NCI-H1930 (cell line): Measurements from ENCODE around the gene MARVELD1.

ENCODE experiments used
- DNase-seq, 2 experiments: peaks; one replicate each; lab custom pipeline; 2025; lab: John Stamatoyannopoulos, UW

Gene MARVELD1

DNA sequence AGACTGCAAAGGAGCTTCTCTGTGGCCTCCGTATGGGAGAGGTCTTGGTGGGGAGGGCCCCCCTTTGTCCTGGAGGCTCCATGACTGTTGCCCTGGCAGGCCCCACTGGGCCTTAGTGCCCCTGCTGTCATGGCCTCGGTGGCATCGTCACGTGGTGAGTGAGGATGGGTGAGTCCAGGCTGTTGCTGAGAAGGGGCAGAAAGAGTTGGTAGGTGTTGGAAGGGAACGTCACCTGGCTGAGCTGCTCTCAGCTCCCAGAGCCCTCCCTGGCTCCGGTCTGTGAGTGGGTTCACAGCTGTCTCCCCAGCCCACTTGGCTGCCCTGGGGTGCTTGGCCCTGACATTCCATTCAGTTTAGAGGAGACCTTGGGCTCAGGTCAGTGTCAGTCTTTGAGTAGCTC, 42.2 kb downstream of the MARVELD1 start:
- DNase-seq: no peak

DNA sequence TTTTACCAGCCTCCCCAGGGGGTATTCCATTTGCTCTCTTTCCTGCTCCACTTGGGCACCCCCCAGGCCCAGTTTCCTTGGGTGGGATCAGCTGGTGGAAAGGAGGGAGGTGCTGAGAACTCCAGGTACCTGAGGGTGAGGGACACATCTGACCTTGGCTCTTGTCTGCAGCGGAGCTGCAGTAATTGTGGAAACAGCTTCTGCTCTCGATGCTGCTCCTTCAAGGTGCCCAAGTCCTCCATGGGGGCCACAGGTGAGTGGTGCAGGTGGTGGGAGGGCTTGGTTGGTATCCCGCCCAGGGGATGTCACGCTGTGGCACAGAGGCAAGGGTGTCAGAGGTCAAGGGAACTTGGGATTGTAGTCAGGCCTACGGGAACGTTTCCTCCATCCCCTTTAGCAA, 43.9 kb downstream of the MARVELD1 start:
- DNase-seq: no peak

DNA sequence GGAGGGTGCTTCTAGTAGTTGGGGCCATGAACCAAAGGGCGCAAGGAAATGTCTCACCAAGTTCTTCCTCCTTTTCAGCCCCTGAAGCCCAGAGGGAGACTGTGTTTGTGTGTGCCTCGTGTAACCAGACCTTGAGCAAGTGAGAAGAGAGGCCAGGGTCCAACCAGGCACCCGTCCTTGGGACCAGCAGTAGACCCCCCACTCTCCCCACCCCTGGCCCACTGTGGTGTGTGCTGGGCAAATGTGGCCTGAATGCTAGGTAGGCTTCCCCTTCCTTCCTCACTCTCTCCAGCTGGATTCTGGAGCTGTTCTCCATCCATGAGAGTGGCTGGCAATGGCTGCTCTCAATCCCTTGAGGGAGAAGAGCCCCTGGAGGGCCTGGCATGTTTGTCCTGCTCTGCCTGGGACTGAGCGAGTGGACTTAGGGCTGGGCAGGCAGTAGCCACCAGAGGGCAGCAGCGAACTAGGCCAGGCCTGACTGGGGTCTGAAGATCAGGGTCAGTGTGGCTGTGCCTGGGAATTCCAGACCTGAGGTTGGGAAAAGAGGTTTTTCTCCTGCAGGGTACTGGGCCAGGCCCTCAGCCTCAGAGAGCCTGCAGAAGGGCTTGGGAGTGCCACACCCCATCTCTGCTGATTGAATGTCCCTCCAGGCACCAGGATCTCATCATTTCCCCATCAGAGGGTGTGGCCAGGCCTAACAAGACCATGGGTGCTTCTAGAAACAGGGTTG, 45.8 kb downstream of the MARVELD1 start:
- DNase-seq: peak; percentile 6 to 25

DNA sequence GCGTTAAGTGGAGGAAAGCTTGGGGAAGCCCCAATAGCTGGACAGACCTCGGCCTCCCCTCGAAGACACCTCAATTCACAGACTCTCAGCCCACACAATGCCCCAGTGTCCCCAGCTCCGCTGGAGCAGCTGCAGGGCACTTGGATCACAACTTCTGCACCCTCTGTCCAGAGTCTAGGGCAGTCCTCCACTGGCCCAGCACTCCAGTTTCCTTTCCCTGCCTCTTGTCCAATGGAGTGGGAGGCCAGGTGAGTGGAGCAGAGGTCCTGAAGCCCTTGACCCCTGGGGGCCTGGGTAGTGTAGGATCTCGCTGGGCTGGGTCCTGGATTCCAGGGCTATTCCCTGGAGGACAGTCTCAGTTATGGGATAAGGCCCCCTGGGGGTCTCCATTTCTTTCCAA, 46.4 kb downstream of the MARVELD1 start:
- no peak for DNase-seq

DNA sequence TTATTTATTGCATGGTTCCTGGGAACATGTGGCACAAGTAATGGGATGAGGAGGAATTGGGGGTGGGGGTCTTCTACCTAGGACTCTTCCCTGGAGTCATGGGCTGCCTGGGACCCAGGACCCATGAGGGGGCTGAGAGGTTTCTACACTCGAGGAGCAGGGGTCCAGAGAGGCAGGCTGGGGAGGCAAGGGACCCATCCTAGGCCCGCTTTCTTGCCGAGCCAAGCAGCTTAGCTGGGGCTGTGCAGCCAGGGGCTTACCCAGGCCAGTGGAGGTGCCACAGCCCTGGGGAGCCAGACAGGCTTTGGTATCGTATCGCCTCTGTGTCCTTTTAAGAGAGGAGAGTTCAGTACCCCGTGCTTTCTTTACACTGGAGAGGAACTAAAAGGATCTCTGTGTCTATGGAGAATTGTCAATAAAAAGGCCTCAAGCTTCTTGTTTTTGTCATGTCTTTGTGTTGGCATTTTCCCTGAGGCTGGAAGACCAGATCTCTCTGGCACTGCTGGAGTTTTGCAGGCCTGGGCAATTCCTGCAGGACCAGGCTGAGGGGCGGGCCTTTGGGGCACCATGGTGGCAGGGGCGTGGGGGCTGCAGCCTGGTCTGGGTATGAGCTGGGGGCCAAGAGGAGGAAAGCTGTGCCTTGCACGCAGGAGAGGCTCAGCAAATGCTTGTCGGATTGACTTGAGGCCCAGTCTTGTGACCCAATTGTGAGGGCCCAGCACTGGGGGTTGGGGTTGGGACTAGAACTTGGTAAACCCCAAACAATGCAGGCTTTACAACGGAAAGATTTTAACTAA, 47.1 kb downstream of the MARVELD1 start:
- no peak for DNase-seq

DNA sequence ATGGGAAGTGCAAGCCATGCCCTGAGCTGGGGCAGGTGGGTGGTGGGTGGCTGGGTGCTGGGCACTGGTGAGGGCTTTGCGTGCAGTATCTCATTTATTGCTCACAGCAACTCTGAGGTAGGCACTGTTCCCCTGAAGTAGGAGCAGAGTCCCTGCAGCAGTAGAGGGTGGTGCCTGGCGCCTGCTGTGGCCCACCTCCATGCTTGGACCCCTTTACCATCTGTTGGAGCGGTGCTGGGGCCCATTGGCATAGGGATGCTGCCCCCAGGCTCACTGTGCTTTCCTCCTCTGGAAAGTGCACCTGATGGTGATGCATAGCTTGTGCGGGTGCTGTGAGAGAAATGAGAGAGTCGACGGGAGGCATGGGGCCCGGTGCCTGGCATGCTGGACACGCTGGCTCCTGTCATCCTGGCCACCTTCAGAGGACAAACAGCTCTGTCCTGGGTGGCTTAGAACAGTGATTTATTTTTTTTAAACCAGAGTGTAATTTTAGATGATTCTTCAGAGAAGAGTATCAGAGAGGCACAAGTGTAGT, 47.9 kb downstream of the MARVELD1 start:
- no peak for DNase-seq

DNA sequence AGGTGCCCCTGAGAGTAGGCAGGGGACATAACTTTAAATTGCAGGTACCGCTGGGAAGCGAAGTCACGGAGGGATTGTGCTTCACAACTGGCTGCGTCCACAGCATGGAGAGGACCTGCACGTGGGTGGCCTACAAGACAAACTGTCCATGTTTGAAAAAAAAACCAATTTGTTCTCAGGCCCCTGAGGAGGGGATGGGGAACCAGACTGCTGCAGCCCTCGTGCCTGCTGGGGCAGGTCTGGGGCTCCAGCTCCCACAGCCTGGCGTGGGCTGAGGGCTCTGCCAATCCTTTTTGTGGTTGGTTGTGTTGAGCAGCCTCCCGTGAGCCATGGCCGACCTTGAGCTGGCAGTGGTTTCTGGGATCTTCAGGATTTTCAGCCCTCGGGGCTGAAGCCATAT, 48.5 kb downstream of the MARVELD1 start:
- no peak for DNase-seq

DNA sequence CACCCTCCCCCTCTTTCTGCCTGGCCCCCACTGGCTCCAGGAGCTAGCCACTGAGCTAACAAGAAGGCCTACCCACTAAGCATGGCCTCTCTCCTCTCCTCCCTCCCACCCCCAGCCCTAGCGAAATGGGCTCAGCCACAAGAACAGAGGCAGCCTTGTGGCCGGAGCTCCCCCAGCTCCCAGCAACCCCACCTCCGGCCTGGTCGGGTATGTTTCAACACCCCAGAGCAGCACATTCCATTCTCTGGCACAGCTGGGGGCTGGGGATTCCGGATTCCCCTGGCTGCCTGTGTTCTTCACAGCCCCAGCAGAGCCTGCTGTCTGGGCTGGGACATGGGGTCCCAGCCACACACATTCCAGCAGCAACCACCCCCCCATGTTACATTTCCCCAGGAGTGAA, 49.3 kb downstream of the MARVELD1 start:
- no peak for DNase-seq

DNA sequence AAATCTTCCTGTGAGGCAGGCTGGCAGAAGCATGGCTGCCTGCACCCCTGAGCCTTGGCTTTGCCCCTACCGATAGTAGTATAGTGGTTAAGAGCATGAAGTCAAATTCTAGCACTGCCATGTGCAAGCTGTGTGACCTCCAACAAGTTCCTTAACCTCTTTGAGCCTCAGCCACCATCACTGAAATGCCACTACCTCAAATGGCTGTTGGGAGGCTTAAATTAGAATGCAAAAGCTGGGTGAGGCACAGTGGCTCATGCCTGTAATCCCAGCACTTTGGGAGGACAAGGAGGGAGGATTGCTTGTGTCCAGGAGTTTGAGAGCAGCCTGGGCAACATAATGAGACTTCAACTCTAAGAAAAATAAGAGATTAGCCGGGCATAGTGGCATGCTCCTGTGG, 49.9 kb downstream of the MARVELD1 start:
- DNase-seq: no peak

DNA sequence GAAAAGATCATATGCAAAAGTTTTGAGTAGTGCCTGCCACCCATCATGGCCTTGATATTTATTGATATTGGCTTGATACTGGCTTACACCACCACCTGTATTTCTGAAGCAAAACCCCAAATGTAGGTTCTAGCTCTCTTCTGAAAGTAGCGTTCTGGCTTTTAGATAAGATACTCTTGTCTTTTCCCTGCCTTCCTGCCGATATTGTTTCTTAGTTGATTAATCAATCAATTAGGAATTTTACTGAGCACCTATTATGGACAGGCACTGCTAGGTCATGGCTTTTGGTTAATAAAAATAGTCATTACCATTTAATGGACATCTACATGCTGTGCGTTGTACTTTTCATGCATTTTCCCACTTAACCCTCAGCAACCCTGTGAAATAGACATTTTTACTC, 50.4 kb downstream of the MARVELD1 start:
- DNase-seq: no peak

DNA sequence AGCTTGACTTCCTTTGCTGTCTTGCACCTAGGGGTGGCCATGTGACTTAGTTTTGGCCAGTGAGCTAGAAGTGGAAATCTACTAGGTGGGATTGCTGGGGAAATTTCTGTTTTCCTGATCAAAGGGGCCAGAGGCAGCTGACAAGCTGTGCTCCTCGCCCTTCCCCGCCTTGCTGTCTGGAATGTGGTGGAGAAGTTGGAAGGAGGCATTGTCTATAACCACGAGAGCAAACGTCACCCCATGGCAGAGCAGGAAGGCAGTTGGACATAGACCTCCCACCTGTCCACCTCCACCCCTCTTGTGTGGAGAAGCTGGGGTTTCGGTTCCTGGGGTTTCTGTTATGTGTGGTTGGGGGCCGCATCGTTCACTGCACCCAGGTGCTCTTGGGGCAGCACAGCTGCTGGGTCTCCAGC, 51.0 kb downstream of the MARVELD1 start:
- DNase-seq: no peak

DNA sequence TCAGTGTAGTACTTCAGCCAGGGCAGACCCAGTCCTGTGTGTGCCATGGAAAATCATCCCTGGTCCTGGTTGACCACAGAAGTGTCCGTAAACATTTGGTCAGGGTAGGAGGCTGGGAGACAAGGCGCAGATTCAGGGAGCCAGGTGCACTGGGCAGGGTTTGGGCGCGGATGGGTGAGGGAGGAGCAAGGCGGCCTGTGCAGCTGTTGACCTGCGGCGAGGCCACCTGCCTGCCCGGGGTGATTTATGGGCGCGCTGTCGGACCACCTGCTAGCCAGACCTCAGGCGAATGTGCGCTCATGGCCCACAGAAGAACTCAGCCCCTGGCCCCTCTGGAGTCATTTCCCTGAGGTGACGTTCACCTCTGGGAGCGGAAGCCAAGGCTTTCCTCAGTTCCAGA, 51.7 kb downstream of the MARVELD1 start:
- DNase-seq: no peak

DNA sequence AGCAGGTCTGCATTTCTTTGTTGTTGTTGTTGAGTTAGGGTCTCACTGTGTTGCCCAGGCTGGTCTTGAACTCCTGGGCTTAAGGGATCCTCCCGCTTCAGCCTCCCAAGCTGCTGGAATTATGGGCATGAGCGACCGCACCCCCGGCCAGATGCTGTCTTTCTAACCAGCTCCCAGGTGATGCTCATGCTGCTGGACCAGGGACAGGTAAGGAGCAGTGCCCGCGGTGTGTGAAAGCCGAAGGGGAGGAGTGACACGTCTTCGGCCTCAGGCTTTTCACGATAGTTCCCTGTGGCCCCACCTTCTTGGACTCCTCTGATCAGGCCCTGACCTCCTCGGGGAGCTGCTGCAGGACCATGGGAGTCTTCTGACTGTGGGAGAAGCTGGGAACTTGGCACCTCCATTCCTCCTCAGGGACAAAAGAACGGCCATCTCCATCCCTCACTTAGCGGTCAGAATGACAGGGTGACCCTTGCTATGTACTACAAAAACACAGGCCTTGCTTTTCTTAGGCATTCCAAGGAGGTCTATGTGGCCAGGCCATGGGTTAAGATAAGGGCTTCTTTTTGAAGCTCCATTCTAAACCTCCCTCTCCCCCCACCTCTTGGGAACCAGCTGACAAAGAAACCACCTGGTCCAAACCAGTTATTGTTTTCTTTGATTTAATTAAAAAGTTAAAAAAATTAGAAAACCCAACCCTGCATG, 52.7 kb downstream of the MARVELD1 start:
- DNase-seq: no peak

DNA sequence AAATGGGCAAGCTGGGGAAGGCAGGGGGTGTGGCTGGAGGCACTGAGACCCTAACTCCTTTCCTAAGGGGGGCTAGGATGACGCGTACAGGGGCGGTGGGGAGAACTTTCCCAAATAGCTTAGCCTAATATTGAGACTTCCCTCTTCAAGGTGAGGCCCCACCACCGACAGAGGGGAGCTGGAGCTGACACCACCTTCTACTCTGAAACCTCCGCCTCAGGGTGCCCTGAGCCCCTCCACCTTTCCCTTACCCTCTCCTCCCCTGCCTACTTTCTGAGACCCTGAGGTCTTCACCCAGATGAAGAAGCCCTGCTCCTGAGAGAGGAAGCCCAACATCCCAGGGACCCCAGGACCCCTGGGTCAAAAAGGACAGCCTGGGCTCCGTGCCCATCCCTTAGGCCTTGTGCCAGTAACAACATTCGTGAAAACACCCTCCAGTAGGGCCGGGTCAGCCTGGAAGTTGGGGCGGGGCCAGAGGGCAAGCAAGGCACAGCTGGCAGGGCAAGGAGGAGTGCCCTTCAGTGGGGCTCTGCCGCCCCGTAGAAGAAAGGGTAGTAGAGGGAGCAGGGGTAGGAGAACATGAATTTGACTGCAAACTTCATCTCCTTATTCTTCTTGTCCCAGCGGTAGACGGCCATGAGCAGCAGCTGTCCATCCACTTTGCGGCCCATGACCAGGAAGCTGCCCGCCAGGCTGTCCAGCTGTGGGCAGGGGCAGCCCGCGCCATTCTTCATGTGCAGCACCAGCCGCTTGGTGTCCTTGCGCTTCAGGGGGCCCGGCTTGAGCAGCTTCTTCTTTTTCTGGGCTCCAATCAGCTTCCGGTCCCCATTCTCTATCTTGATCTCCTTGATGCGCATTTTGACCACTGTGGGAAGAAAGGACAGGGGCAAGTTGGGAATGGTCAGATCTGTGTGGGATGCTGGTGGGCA, 53.7 kb downstream of the MARVELD1 start:
- no peak for DNase-seq
